SIG-M5 (cell line): ENCODE results near the gene AKAP9.
"Not testable (repeated sequence)": the region's sequence is repeated elsewhere in the genome, so short reads cannot be mapped to it uniquely, and the experiment has no call there.

Experiments
- DNase-seq: peaks from one replicate; lab custom pipeline; 2025; lab: John Stamatoyannopoulos, UW

Gene AKAP9

GRCh38 chr7:92064438-92065029, 123.9 kb downstream of the AKAP9 start:
- DNase-seq, result no peak

GRCh38 chr7:92071032-92071431, 130.4 kb downstream of the AKAP9 start:
- DNase-seq, result no peak

GRCh38 chr7:92072121-92072520, 131.5 kb downstream of the AKAP9 start:
- DNase-seq, result no peak

- DNase-seq, result no peak
Measured at GRCh38 chr7:92072708-92073107, 132.0 kb downstream of the AKAP9 start.

GRCh38 chr7:92075455-92076158, 134.9 kb downstream of the AKAP9 start:
- DNase-seq, result no peak

GRCh38 chr7:92076509-92076908, 135.8 kb downstream of the AKAP9 start:
- no peak for DNase-seq

- DNase-seq, result not testable (repeated sequence)
Measured at GRCh38 chr7:92083922-92084321, 143.3 kb downstream of the AKAP9 start.

- no peak for DNase-seq
Measured at GRCh38 chr7:92088266-92088665, 147.6 kb downstream of the AKAP9 start.

GRCh38 chr7:92092210-92092609, 151.5 kb downstream of the AKAP9 start:
- DNase-seq, result no peak

GRCh38 chr7:92095380-92095779, 154.7 kb downstream of the AKAP9 start:
- DNase-seq, result no peak

GRCh38 chr7:92100534-92100933, 159.9 kb downstream of the AKAP9 start:
- DNase-seq, result no peak

GRCh38 chr7:92102862-92103261, 162.2 kb downstream of the AKAP9 start:
- not testable (repeated sequence) for DNase-seq

GRCh38 chr7:92108821-92109220, 168.2 kb downstream of the AKAP9 start:
- DNase-seq, result no peak

- no peak for DNase-seq
Measured at GRCh38 chr7:92110857-92111256, 170.2 kb downstream of the AKAP9 start.

- no peak for DNase-seq
Measured at GRCh38 chr7:92115821-92116220, 175.2 kb downstream of the AKAP9 start.

- DNase-seq, result no peak
Measured at GRCh38 chr7:92116949-92117348, 176.3 kb downstream of the AKAP9 start.

GRCh38 chr7:92119213-92119759, 178.6 kb downstream of the AKAP9 start:
- DNase-seq, result no peak

- DNase-seq, result no peak
Measured at GRCh38 chr7:92121681-92122080, 181.0 kb downstream of the AKAP9 start.

- no peak for DNase-seq
Measured at GRCh38 chr7:92131093-92131492, 190.4 kb downstream of the AKAP9 start.

GRCh38 chr7:92131764-92132330, 191.2 kb downstream of the AKAP9 start:
- no peak for DNase-seq

GRCh38 chr7:92133133-92133736, 192.6 kb downstream of the AKAP9 start:
- peak; percentile 3 for DNase-seq

GRCh38 chr7:92133737-92134270, 193.1 kb downstream of the AKAP9 start:
- DNase-seq, result no peak
